ENCODE measurements around the gene GJA1.

Gene GJA1

GRCh38 chr6:121418346-121418745 lies 17.1 kb upstream of the GJA1 start:
- no peaks in the 10 kb centered on the region for H3K9me3 ChIP-seq (ENCODE audit: insufficient read depth, low read length)
- no peak overlapping the region for H3K9ac ChIP-seq (ENCODE audit: low read length)
- H3K9me2 ChIP-seq (replicated peaks; ENCODE audit: insufficient read depth, low read length), result no peaks in the 10 kb centered on the region
- no peaks in the 10 kb centered on the region for H4K20me1 ChIP-seq (ENCODE audit: low read depth, low read length)
- no peak overlapping the region for H3K4me2 ChIP-seq (ENCODE audit: low read depth, low read length, poor library complexity, severe bottlenecking)
- no peak overlapping the region for H3K27ac ChIP-seq (ENCODE audit: low read depth, low read length)
- no peaks in the 10 kb centered on the region for H3K36me3 ChIP-seq (ENCODE audit: low read length)
- H3F3A ChIP-seq (ENCODE audit: insufficient read depth), result no peaks in the 10 kb centered on the region
- no peak overlapping the region for H3K4me3 ChIP-seq (ENCODE audit: insufficient read depth, low read length, poor library complexity, severe bottlenecking)
- TF ChIP-seq CTCF (IDR thresholded peaks at IDR 0.05; ENCODE audit: insufficient read depth, low read length, poor library complexity, severe bottlenecking), result no peak
- no peaks in the 10 kb centered on the region for H3K27me3 ChIP-seq (ENCODE audit: low read length)
- H2AFZ ChIP-seq (ENCODE audit: low read depth, low read length, severe bottlenecking), result no peak overlapping the region
- no peaks in the 10 kb centered on the region for H3K79me2 ChIP-seq (ENCODE audit: insufficient read depth, low read length)

- Histone ChIP-seq H3K9me3 (ENCODE audit: insufficient read depth, low read length) (no peaks in the 10 kb centered on the region), H2AFZ (ENCODE audit: low read depth, low read length, severe bottlenecking) (no peak overlapping the region), H3K4me2 (ENCODE audit: low read depth, low read length, poor library complexity, severe bottlenecking) (no peak overlapping the region), H3K27me3 (ENCODE audit: low read length) (no peaks in the 10 kb centered on the region), H3K36me3 (ENCODE audit: low read length) (no peaks in the 10 kb centered on the region), H3K4me3 (ENCODE audit: insufficient read depth, low read length, poor library complexity, severe bottlenecking) (no peak overlapping the region), H3K27ac (ENCODE audit: low read depth, low read length) (no peak overlapping the region), H3K79me2 (ENCODE audit: insufficient read depth, low read length) (no peaks in the 10 kb centered on the region), H4K20me1 (ENCODE audit: low read depth, low read length) (no peaks in the 10 kb centered on the region), H3K9ac (ENCODE audit: low read length) (no peak overlapping the region), H3F3A (ENCODE audit: insufficient read depth) (no peaks in the 10 kb centered on the region), H3K9me2 (replicated peaks; ENCODE audit: insufficient read depth, low read length) (no peaks in the 10 kb centered on the region)
- TF ChIP-seq EZH2phosphoT487 (conservative IDR thresholded peaks at IDR 0.05; ENCODE audit: low read length) (no peak), CTCF (IDR thresholded peaks at IDR 0.05; ENCODE audit: insufficient read depth, low read length, poor library complexity, severe bottlenecking) (no peak)
These were observed 8.8 kb upstream of the GJA1 start for GRCh38 chr6:121426686-121427085.

GRCh38 chr6:121428872-121429756 lies 6.3 kb upstream of the GJA1 start:
- Histone ChIP-seq H3K4me3 (ENCODE audit: insufficient read depth, low read length, poor library complexity, severe bottlenecking) (no peak overlapping the region), H3K9me2 (replicated peaks; ENCODE audit: insufficient read depth, low read length) (no peaks in the 10 kb centered on the region), H3K36me3 (ENCODE audit: low read length) (no peaks in the 10 kb centered on the region), H3K27ac (ENCODE audit: low read depth, low read length) (no peak overlapping the region), H2AFZ (ENCODE audit: low read depth, low read length, severe bottlenecking) (no peak overlapping the region), H3K27me3 (ENCODE audit: low read length) (no peaks in the 10 kb centered on the region), H3K4me2 (ENCODE audit: low read depth, low read length, poor library complexity, severe bottlenecking) (no peak overlapping the region), H3K9me3 (ENCODE audit: insufficient read depth, low read length) (no peaks in the 10 kb centered on the region), H3K9ac (ENCODE audit: low read length) (no peak overlapping the region), H3F3A (ENCODE audit: insufficient read depth) (no peaks in the 10 kb centered on the region), H4K20me1 (ENCODE audit: low read depth, low read length) (no peaks in the 10 kb centered on the region), H3K79me2 (ENCODE audit: insufficient read depth, low read length) (no peaks in the 10 kb centered on the region)
- TF ChIP-seq CTCF (IDR thresholded peaks at IDR 0.05; ENCODE audit: insufficient read depth, low read length, poor library complexity, severe bottlenecking), result no peak
- no peak for TF ChIP-seq EZH2phosphoT487 (conservative IDR thresholded peaks at IDR 0.05; ENCODE audit: low read length)
